ENCODE data around the gene RNASEH2C.
"Not testable (repeated sequence)": the region's sequence is repeated elsewhere in the genome, so short reads cannot be mapped to it uniquely, and the experiment has no call there.

DNA sequence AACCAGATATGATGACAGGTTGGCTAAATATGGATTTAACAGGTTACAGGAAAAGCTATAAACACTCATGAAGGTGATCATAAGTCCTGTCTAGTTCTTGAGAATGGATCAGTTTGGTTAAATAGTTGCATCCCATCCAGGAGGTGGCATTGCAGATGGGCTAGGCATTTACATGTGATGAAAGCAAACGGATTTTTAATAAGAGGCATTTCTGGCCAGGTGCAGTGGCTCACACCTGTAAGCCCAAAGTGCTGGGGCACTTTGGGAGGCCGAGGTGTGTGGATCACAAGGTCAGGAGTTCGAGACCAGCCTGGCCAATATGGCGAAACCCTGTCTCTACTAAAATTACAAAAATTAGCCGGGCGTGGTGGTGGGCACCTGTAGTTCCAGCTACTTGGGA, 37.1 kb downstream of the RNASEH2C start:
- TF ChIP-seq POLR2AphosphoS5, POLR2A (IDR thresholded peaks at IDR 0.05): not testable (repeated sequence)

Data from suprapubic skin (tissue), 4 donors.